H9 (cell line): ENCODE results near the gene KRTAP12-3. TPM values are rescaled to one million over a fixed set of nuclear protein-coding genes. Genes with fewer than 3 reads are reported as not detected.

Source experiments
- DNase-seq: peaks from one replicate; pipeline ENCODE4 v3.0.0-alpha.2; 2017
- H2AFZ ChIP-seq: one replicate; pipeline ENCODE4 v1.6.1; 2013; ENCODE audit warnings: mild to moderate bottlenecking, low read length, control low read depth, moderate library complexity
- H2AK5ac ChIP-seq: 2 replicates; pipeline ENCODE4 v1.6.1; 2013; ENCODE audit warnings: low read length, control low read depth, mixed read lengths; ENCODE audit not compliant: insufficient read length
- H2BK120ac ChIP-seq: one replicate; pipeline ENCODE4 v1.6.1; 2013; ENCODE audit warnings: low read depth, mild to moderate bottlenecking, low read length, control low read depth, inconsistent platforms; ENCODE audit not compliant: poor library complexity, severe bottlenecking
- H2BK12ac ChIP-seq: 2 replicates; pipeline ENCODE4 v1.6.1; 2013; ENCODE audit warnings: low read length, control low read depth, mixed read lengths, low read depth; ENCODE audit not compliant: insufficient read length
- H2BK15ac ChIP-seq: 2 replicates; pipeline ENCODE4 v1.6.1; 2013; ENCODE audit warnings: low read depth, low read length, control low read depth
- H2BK20ac ChIP-seq: one replicate; pipeline ENCODE4 v1.6.1; 2013; ENCODE audit warnings: low read depth, mild to moderate bottlenecking, low read length, control low read depth, inconsistent platforms; ENCODE audit not compliant: poor library complexity, severe bottlenecking
- H2BK5ac ChIP-seq: 2 replicates; pipeline ENCODE4 v1.6.1; 2013; ENCODE audit warnings: low read length, control low read depth, mixed read lengths; ENCODE audit not compliant: insufficient read length
- H3K14ac ChIP-seq: 2 replicates; pipeline ENCODE4 v1.6.1; 2013; ENCODE audit warnings: low read length, control low read depth; ENCODE audit not compliant: insufficient read depth
- H3K18ac ChIP-seq: 2 replicates; pipeline ENCODE4 v1.6.1; 2013; ENCODE audit warnings: low read depth, mild to moderate bottlenecking, mixed read lengths, low read length, control low read depth; ENCODE audit not compliant: insufficient read length
- H3K23ac ChIP-seq: 2 replicates; pipeline ENCODE4 v1.6.1; 2013; ENCODE audit warnings: low read length, control low read depth, mixed read lengths, low read depth; ENCODE audit not compliant: insufficient read length
- H3K23me2 ChIP-seq: 2 replicates; pipeline ENCODE4 v1.6.1; 2013; ENCODE audit warnings: low read depth, mild to moderate bottlenecking, mixed read lengths, low read length, control low read depth; ENCODE audit not compliant: insufficient read length, poor library complexity, severe bottlenecking
- H3K27ac ChIP-seq: 2 replicates; pipeline ENCODE4 v1.5.1; 2013; ENCODE audit warnings: low read length, control low read depth, mixed read lengths, low read depth; ENCODE audit not compliant: insufficient read length
- H3K27me3 ChIP-seq: 2 replicates; pipeline ENCODE4 v1.6.1; 2013; ENCODE audit warnings: low read length, control low read depth, inconsistent platforms; ENCODE audit not compliant: insufficient read depth
- H3K4ac ChIP-seq: 2 replicates; pipeline ENCODE4 v1.6.1; 2013; ENCODE audit warnings: low read depth, mild to moderate bottlenecking, control low read depth, inconsistent platforms, low read length, moderate library complexity
- H3K4me1 ChIP-seq: 2 replicates; pipeline ENCODE4 v1.6.1; 2013; ENCODE audit warnings: low read length, control low read depth, inconsistent platforms; ENCODE audit not compliant: insufficient read depth
- H3K4me2 ChIP-seq: 2 replicates; pipeline ENCODE4 v1.6.1; 2013; ENCODE audit warnings: low read length, control low read depth, mixed read lengths; ENCODE audit not compliant: insufficient read length, insufficient read depth
- H3K56ac ChIP-seq: 2 replicates; pipeline ENCODE4 v1.6.1; 2013; ENCODE audit warnings: low read depth, mild to moderate bottlenecking, mixed read lengths, low read length, control low read depth; ENCODE audit not compliant: insufficient read length
- H3K79me1 ChIP-seq: 2 replicates; pipeline ENCODE4 v1.6.1; 2013; ENCODE audit warnings: low read depth, mild to moderate bottlenecking, moderate library complexity, low read length, control low read depth, inconsistent platforms; ENCODE audit not compliant: insufficient read depth, poor library complexity, severe bottlenecking
- H3K79me2 ChIP-seq: 2 replicates; pipeline ENCODE4 v1.6.1; 2013; ENCODE audit warnings: low read length, control low read depth, inconsistent platforms; ENCODE audit not compliant: insufficient read depth
- H3K9ac ChIP-seq: 2 replicates; pipeline ENCODE4 v1.6.1; 2013; ENCODE audit warnings: low read length, control low read depth, mixed read lengths; ENCODE audit not compliant: insufficient read length; ENCODE audit errors: extremely low read depth
- H3K9me3 ChIP-seq: one replicate; pipeline ENCODE4 v1.6.1; 2013; ENCODE audit warnings: low read depth, low read length, inconsistent platforms; ENCODE audit not compliant: control insufficient read depth
- H3T11ph ChIP-seq: one replicate; pipeline ENCODE4 v1.6.1; 2013; ENCODE audit warnings: mild to moderate bottlenecking, low read length, control low read depth, inconsistent platforms
- H4K20me1 ChIP-seq: one replicate; pipeline ENCODE4 v1.6.1; 2013; ENCODE audit not compliant: control insufficient read depth, insufficient read length, insufficient read depth
- H4K5ac ChIP-seq: 2 replicates; pipeline ENCODE4 v1.6.1; 2013; ENCODE audit warnings: low read depth, mild to moderate bottlenecking, mixed read lengths, low read length, control low read depth; ENCODE audit not compliant: insufficient read length
- H4K8ac ChIP-seq: replicated peaks from 2 replicates; pipeline ENCODE4 v1.6.1; 2013; ENCODE audit warnings: low read length, control low read depth, mixed read lengths, low read depth; ENCODE audit not compliant: insufficient read length
- H4K91ac ChIP-seq: 2 replicates; pipeline ENCODE4 v1.6.1; 2013; ENCODE audit warnings: low read depth, mild to moderate bottlenecking, moderate library complexity, mixed read lengths, low read length, control low read depth; ENCODE audit not compliant: insufficient read length
- H3K27ac Mint-ChIP-seq, 3 experiments: 2 replicates in 2 of 3; 3 replicates in 1 of 3; pipeline ENCODE4 v1.8.0; 2020 to 2021; ENCODE audit warnings: mixed read lengths in 3 of 3, mild to moderate bottlenecking in 1 of 3, moderate library complexity in 1 of 3
- H3K27me3 Mint-ChIP-seq: 2 replicates; pipeline ENCODE4 v1.8.0; 2021; ENCODE audit warnings: low read depth, mild to moderate bottlenecking, moderate library complexity, mixed read lengths
- H3K36me3 Mint-ChIP-seq, 3 experiments: 2 replicates in 2 of 3; 3 replicates in 1 of 3; pipeline ENCODE4 v1.8.0; 2020 to 2021; ENCODE audit warnings: low read depth in 3 of 3, mixed read lengths in 3 of 3; ENCODE audit not compliant: insufficient read depth in 1 of 3
- H3K4me1 Mint-ChIP-seq, 2 experiments: 2 replicates each; pipeline ENCODE4 v1.8.0; 2020; ENCODE audit warnings: mixed read lengths in 2 of 2
- H3K4me3 Mint-ChIP-seq, 2 experiments: 2 replicates in 1 of 2; 3 replicates in 1 of 2; pipeline ENCODE4 v1.8.0; 2020 to 2021; ENCODE audit warnings: mild to moderate bottlenecking in 2 of 2, mixed read lengths in 2 of 2, moderate library complexity in 1 of 2
- H3K9me3 Mint-ChIP-seq, 2 experiments: 2 replicates in 1 of 2; 3 replicates in 1 of 2; pipeline ENCODE4 v1.8.0; 2020; ENCODE audit warnings: mild to moderate bottlenecking in 2 of 2, mixed read lengths in 2 of 2, moderate library complexity in 1 of 2
- WGBS: extraction: QIAGEN DNeasy Blood & Tissue Kit; methylation state at CpG from one replicate; pipeline ENCODE4 v1.1.7; 2013; ENCODE audit warnings: missing lambda C conversion rate, low lambda C conversion rate, mixed read lengths; ENCODE audit not compliant: insufficient read length; ENCODE audit errors: extremely low coverage; 5-methylcytosine and 5-hydroxymethylcytosine counted together
- total RNA-seq: library from RNA; stranded (reverse); gene quantifications from 2 replicates; pipeline ENCODE4 v1.2.1, GENCODE V29; 2021
- TF ChIP-seq, protein P1 (sequence below): fragments of 200-600 bp; sonication (generic); conservative IDR thresholded peaks from 3 replicates; pipeline ENCODE4 v1.8.0; 2021; ENCODE audit warnings: antibody characterized with exemption, mild to moderate bottlenecking

The KRTAP12-3 gene
- total RNA-seq, 1 experiment from 2014 or later, result not detected

GRCh38 chr21:44653123-44653522, 4.6 kb upstream of the KRTAP12-3 start:
- no peak overlapping the region for H2BK12ac ChIP-seq
- H3K36me3 Mint-ChIP-seq, result peaks cover 4 to 15% (median 8%) of the 10 kb centered on the region in 3 experiments
- H4K20me1 ChIP-seq, result no peaks in the 10 kb centered on the region

More at GRCh38 chr21:44653123-44653522, 4.6 kb upstream of the KRTAP12-3 start:
- Mint-ChIP-seq H3K27ac (no peak overlapping the region), H3K4me3 (no peak overlapping the region), H3K9me3 (peaks cover 15 to 16% of the 10 kb centered on the region in 2 experiments; a peak in 4 of 5 replicates), H3K4me1 (peaks cover 0 to 10% of the 10 kb centered on the region in 2 experiments; a peak in 3 of 4 replicates), H3K27me3 (peaks cover 22% of the 10 kb centered on the region)
- Histone ChIP-seq H2AFZ (no peak overlapping the region), H3K79me2 (no peaks in the 10 kb centered on the region), H3K9ac (no peak overlapping the region), H3T11ph (no peak overlapping the region), H3K56ac (no peak overlapping the region), H2AK5ac (no peak overlapping the region), H3K4ac (no peak overlapping the region), H3K27me3 (no peaks in the 10 kb centered on the region), H2BK5ac (no peak overlapping the region), H3K9me3 (no peaks in the 10 kb centered on the region), H4K91ac (no peak overlapping the region), H3K27ac (no peak overlapping the region), H4K5ac (no peak overlapping the region), H3K14ac (no peak overlapping the region), H3K23me2 (peaks cover 2% of the 10 kb centered on the region), H3K79me1 (no peaks in the 10 kb centered on the region), H3K4me2 (no peak overlapping the region), H2BK15ac (no peak overlapping the region), H4K8ac (no peak overlapping the region), H2BK20ac (no peak overlapping the region), H3K18ac (no peak overlapping the region), H3K4me1 (no peaks in the 10 kb centered on the region), H2BK120ac (no peak overlapping the region), H3K23ac (no peak overlapping the region)
- WGBS, result no CpG with 5 or more reads among the region's 14 CpGs
- TF ChIP-seq, protein P1, sequence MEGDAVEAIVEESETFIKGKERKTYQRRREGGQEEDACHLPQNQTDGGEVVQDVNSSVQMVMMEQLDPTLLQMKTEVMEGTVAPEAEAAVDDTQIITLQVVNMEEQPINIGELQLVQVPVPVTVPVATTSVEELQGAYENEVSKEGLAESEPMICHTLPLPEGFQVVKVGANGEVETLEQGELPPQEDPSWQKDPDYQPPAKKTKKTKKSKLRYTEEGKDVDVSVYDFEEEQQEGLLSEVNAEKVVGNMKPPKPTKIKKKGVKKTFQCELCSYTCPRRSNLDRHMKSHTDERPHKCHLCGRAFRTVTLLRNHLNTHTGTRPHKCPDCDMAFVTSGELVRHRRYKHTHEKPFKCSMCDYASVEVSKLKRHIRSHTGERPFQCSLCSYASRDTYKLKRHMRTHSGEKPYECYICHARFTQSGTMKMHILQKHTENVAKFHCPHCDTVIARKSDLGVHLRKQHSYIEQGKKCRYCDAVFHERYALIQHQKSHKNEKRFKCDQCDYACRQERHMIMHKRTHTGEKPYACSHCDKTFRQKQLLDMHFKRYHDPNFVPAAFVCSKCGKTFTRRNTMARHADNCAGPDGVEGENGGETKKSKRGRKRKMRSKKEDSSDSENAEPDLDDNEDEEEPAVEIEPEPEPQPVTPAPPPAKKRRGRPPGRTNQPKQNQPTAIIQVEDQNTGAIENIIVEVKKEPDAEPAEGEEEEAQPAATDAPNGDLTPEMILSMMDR, result no peak
- no peak for DNase-seq
